HCT116 (cell line): ENCODE results near the gene KCNH3.

Experiments
- EZH2 ChIP-seq: fragments of 200-600 bp; sonication (generic); IDR thresholded peaks from 2 replicates; pipeline ENCODE4 v1.6.1; 2017; ENCODE audit warnings: antibody characterized with exemption, mixed run types
- EZH2phosphoT487 ChIP-seq: fragments of 200-600 bp; IDR thresholded peaks from 2 replicates; pipeline ENCODE4 v1.6.1; 2018; ENCODE audit warnings: antibody characterized with exemption, borderline replicate concordance
- POLR2A ChIP-seq: IDR thresholded peaks from 2 replicates; pipeline ENCODE4 v1.7.0; 2011; ENCODE audit warnings: borderline replicate concordance; ENCODE audit not compliant: insufficient read depth, insufficient read length; ENCODE audit errors: extremely low read depth
- POLR2AphosphoS5 ChIP-seq: IDR thresholded peaks from 2 replicates; pipeline ENCODE4 v1.6.1; 2011; ENCODE audit warnings: mild to moderate bottlenecking, low read depth, low read length, moderate library complexity
- SRF ChIP-seq: IDR thresholded peaks from 2 replicates; pipeline ENCODE4 v1.6.1; 2012; ENCODE audit warnings: low read depth
- ZFX ChIP-seq: fragments of 450-650 bp; IDR thresholded peaks from 2 replicates; pipeline ENCODE4 v1.6.1; 2017
- TF ChIP-seq, protein P1 (sequence below), 3 experiments: fragments of 200-600 bp in 1 of 3; sonication (generic) in 1 of 3; IDR thresholded peaks in 2 of 3; conservative IDR thresholded peaks in 1 of 3; 2 replicates each; pipeline ENCODE4 v1.5.1; 2012 to 2017; ENCODE audit warnings: low read depth in 2 of 3, low read length in 2 of 3, antibody characterized with exemption in 1 of 3, borderline replicate concordance in 1 of 3, control low read depth in 1 of 3, mild to moderate bottlenecking in 1 of 3, mixed read lengths in 1 of 3, mixed run types in 1 of 3, moderate library complexity in 1 of 3; ENCODE audit not compliant: insufficient read depth in 1 of 3
- TF ChIP-seq, protein P2 (sequence below): IDR thresholded peaks from 2 replicates; pipeline ENCODE4 v1.6.1; 2012; ENCODE audit warnings: low read depth

DNA sequence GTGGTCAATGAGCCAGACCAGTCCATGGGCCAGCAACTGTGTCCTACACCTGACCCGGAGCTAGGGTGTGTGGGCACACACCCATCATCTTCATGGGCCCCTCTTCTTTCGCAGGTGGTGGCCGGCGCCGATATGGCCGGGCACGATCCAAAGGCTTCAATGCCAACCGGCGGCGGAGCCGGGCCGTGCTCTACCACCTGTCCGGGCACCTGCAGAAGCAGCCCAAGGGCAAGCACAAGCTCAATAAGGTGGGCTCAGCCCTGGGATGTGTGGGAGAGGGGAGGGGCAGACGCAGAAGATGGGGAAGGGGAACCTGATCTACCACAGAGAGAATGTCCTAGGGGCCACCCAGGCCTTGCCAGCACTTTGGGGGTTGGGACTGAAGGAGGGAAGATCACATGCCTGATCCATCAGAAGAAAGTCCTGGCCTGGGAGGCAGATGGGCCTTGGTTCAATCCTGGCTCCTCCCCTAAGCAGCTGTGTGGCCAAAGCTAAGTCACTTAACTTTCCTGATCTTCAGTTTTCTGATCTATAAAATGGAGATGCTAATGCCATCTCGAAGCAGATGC is 3.8 kb downstream of the KCNH3 start:
- TF ChIP-seq POLR2A, result no peak
- TF ChIP-seq, protein P1, sequence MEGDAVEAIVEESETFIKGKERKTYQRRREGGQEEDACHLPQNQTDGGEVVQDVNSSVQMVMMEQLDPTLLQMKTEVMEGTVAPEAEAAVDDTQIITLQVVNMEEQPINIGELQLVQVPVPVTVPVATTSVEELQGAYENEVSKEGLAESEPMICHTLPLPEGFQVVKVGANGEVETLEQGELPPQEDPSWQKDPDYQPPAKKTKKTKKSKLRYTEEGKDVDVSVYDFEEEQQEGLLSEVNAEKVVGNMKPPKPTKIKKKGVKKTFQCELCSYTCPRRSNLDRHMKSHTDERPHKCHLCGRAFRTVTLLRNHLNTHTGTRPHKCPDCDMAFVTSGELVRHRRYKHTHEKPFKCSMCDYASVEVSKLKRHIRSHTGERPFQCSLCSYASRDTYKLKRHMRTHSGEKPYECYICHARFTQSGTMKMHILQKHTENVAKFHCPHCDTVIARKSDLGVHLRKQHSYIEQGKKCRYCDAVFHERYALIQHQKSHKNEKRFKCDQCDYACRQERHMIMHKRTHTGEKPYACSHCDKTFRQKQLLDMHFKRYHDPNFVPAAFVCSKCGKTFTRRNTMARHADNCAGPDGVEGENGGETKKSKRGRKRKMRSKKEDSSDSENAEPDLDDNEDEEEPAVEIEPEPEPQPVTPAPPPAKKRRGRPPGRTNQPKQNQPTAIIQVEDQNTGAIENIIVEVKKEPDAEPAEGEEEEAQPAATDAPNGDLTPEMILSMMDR (IDR thresholded peaks at IDR 0.05 in 2 of 3, conservative IDR thresholded peaks at IDR 0.05 in 1 of 3; ENCODE audit: borderline replicate concordance in 1 of 3, insufficient read depth in 1 of 3, low read depth in 2 of 3, low read length in 2 of 3), result no peak
- TF ChIP-seq, protein P2, sequence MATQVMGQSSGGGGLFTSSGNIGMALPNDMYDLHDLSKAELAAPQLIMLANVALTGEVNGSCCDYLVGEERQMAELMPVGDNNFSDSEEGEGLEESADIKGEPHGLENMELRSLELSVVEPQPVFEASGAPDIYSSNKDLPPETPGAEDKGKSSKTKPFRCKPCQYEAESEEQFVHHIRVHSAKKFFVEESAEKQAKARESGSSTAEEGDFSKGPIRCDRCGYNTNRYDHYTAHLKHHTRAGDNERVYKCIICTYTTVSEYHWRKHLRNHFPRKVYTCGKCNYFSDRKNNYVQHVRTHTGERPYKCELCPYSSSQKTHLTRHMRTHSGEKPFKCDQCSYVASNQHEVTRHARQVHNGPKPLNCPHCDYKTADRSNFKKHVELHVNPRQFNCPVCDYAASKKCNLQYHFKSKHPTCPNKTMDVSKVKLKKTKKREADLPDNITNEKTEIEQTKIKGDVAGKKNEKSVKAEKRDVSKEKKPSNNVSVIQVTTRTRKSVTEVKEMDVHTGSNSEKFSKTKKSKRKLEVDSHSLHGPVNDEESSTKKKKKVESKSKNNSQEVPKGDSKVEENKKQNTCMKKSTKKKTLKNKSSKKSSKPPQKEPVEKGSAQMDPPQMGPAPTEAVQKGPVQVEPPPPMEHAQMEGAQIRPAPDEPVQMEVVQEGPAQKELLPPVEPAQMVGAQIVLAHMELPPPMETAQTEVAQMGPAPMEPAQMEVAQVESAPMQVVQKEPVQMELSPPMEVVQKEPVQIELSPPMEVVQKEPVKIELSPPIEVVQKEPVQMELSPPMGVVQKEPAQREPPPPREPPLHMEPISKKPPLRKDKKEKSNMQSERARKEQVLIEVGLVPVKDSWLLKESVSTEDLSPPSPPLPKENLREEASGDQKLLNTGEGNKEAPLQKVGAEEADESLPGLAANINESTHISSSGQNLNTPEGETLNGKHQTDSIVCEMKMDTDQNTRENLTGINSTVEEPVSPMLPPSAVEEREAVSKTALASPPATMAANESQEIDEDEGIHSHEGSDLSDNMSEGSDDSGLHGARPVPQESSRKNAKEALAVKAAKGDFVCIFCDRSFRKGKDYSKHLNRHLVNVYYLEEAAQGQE, result no peak
- TF ChIP-seq EZH2phosphoT487, result no peak
- no peak for TF ChIP-seq ZFX
- TF ChIP-seq POLR2AphosphoS5, result no peak
- TF ChIP-seq EZH2, result no peak
- no peak for TF ChIP-seq SRF
